ENCODE data around the gene HMGB1.

DNA sequence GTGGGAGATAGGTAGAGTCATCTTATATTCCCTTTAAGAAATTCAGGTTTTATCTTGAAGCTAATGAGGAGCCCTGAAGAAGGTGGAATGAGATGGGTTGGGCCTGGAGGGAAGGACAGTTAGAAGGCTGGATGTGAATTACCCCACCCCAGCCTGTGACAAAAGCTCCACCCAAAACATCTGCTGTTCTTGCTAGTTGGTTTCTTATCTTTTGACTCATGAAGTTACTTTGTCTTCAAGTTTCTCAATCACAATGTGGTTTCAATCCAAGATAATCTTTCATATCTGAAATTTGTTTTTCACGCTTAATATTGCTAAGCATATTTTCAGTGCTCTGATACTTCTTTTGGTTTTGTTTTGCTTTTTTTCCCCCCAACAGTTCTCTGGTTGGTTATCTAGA lies 38.3 kb upstream of the HMGB1 start:
- TF ChIP-seq, protein P1, sequence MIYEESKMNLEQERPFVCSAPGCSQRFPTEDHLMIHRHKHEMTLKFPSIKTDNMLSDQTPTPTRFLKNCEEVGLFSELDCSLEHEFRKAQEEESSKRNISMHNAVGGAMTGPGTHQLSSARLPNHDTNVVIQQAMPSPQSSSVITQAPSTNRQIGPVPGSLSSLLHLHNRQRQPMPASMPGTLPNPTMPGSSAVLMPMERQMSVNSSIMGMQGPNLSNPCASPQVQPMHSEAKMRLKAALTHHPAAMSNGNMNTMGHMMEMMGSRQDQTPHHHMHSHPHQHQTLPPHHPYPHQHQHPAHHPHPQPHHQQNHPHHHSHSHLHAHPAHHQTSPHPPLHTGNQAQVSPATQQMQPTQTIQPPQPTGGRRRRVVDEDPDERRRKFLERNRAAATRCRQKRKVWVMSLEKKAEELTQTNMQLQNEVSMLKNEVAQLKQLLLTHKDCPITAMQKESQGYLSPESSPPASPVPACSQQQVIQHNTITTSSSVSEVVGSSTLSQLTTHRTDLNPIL (CRISPR knock-in tag; IDR thresholded peaks at IDR 0.05; ENCODE audit: low read depth) = no peak
- TF ChIP-seq, protein P2, sequence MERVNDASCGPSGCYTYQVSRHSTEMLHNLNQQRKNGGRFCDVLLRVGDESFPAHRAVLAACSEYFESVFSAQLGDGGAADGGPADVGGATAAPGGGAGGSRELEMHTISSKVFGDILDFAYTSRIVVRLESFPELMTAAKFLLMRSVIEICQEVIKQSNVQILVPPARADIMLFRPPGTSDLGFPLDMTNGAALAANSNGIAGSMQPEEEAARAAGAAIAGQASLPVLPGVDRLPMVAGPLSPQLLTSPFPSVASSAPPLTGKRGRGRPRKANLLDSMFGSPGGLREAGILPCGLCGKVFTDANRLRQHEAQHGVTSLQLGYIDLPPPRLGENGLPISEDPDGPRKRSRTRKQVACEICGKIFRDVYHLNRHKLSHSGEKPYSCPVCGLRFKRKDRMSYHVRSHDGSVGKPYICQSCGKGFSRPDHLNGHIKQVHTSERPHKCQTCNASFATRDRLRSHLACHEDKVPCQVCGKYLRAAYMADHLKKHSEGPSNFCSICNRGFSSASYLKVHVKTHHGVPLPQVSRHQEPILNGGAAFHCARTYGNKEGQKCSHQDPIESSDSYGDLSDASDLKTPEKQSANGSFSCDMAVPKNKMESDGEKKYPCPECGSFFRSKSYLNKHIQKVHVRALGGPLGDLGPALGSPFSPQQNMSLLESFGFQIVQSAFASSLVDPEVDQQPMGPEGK (CRISPR knock-in tag; IDR thresholded peaks at IDR 0.05; ENCODE audit: borderline replicate concordance) = no peak
- no peak for TF ChIP-seq ZNF565 (CRISPR knock-in tag; conservative IDR thresholded peaks at IDR 0.05; ENCODE audit: low read depth)
- TF ChIP-seq, protein P3, sequence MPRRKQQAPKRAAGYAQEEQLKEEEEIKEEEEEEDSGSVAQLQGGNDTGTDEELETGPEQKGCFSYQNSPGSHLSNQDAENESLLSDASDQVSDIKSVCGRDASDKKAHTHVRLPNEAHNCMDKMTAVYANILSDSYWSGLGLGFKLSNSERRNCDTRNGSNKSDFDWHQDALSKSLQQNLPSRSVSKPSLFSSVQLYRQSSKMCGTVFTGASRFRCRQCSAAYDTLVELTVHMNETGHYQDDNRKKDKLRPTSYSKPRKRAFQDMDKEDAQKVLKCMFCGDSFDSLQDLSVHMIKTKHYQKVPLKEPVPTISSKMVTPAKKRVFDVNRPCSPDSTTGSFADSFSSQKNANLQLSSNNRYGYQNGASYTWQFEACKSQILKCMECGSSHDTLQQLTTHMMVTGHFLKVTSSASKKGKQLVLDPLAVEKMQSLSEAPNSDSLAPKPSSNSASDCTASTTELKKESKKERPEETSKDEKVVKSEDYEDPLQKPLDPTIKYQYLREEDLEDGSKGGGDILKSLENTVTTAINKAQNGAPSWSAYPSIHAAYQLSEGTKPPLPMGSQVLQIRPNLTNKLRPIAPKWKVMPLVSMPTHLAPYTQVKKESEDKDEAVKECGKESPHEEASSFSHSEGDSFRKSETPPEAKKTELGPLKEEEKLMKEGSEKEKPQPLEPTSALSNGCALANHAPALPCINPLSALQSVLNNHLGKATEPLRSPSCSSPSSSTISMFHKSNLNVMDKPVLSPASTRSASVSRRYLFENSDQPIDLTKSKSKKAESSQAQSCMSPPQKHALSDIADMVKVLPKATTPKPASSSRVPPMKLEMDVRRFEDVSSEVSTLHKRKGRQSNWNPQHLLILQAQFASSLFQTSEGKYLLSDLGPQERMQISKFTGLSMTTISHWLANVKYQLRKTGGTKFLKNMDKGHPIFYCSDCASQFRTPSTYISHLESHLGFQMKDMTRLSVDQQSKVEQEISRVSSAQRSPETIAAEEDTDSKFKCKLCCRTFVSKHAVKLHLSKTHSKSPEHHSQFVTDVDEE (CRISPR knock-in tag; IDR thresholded peaks at IDR 0.05) = no peak
- TF ChIP-seq ZNF8 (CRISPR knock-in tag; IDR thresholded peaks at IDR 0.05) = no peak
- no peak for TF ChIP-seq CSDC2 (CRISPR knock-in tag; IDR thresholded peaks at IDR 0.05)
- TF ChIP-seq ARNTL (CRISPR knock-in tag; IDR thresholded peaks at IDR 0.05; ENCODE audit: borderline replicate concordance, low read depth) = no peak
- TF ChIP-seq ZFP30 (CRISPR knock-in tag; IDR thresholded peaks at IDR 0.05) = no peak
- TF ChIP-seq, protein P4, sequence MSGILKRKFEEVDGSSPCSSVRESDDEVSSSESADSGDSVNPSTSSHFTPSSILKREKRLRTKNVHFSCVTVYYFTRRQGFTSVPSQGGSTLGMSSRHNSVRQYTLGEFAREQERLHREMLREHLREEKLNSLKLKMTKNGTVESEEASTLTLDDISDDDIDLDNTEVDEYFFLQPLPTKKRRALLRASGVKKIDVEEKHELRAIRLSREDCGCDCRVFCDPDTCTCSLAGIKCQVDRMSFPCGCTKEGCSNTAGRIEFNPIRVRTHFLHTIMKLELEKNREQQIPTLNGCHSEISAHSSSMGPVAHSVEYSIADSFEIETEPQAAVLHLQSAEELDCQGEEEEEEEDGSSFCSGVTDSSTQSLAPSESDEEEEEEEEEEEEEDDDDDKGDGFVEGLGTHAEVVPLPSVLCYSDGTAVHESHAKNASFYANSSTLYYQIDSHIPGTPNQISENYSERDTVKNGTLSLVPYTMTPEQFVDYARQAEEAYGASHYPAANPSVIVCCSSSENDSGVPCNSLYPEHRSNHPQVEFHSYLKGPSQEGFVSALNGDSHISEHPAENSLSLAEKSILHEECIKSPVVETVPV (CRISPR knock-in tag; IDR thresholded peaks at IDR 0.05) = no peak

Data from SK-N-SH treated with all-trans-retinoic acid at 6 μM for 48 hours (cell line).